ENCODE results near the gene TRAK1.
"Not testable (repeated sequence)": the region's sequence is repeated elsewhere in the genome, so short reads cannot be mapped to it uniquely, and the experiment has no call there.

Gene TRAK1

GRCh38 chr3:42099020-42099765 is 8.0 kb downstream of the TRAK1 start:
- Histone ChIP-seq H3K4me3 (no peak overlapping the region), H3K27ac (no peak overlapping the region), H3K9me3 (ENCODE audit: low read depth, low read length) (no peaks in the 10 kb centered on the region), H3K9ac (ENCODE audit: insufficient read length) (no peak overlapping the region), H3K36me3 (ENCODE audit: insufficient read depth, low read length) (no peaks in the 10 kb centered on the region)
- TF ChIP-seq EZH2 (IDR thresholded peaks at IDR 0.05) (no peak), FOXP2 (optimal IDR thresholded peaks at IDR 0.05; ENCODE audit: control extremely low read depth, extremely low read length, insufficient read depth) (no peak), POLR2AphosphoS5 (IDR thresholded peaks at IDR 0.05; ENCODE audit: borderline replicate concordance, low read depth, low read length) (no peak)
- no peak for DNase-seq (ENCODE audit: low read depth, low spot score)

GRCh38 chr3:42101048-42101447 is 9.9 kb downstream of the TRAK1 start:
- TF ChIP-seq POLR2AphosphoS5 (IDR thresholded peaks at IDR 0.05; ENCODE audit: borderline replicate concordance, low read depth, low read length) (no peak), FOXP2 (optimal IDR thresholded peaks at IDR 0.05; ENCODE audit: control extremely low read depth, extremely low read length, insufficient read depth) (no peak)
- Histone ChIP-seq H3K36me3 (ENCODE audit: insufficient read depth, low read length) (no peaks in the 10 kb centered on the region), H3K4me3 (no peak overlapping the region), H3K27ac (no peak overlapping the region), H3K9me3 (ENCODE audit: low read depth, low read length) (no peaks in the 10 kb centered on the region), H3K9ac (ENCODE audit: insufficient read length) (no peak overlapping the region)
- no peak for DNase-seq (ENCODE audit: low read depth, low spot score)

GRCh38 chr3:42101481-42101880 is 10.3 kb downstream of the TRAK1 start:
- H3K9ac ChIP-seq (ENCODE audit: insufficient read length), result no peak overlapping the region
- no peak overlapping the region for H3K27ac ChIP-seq
- no peak overlapping the region for H3K4me3 ChIP-seq
- TF ChIP-seq POLR2AphosphoS5 (IDR thresholded peaks at IDR 0.05; ENCODE audit: borderline replicate concordance, low read depth, low read length) (no peak), EZH2 (IDR thresholded peaks at IDR 0.05) (no peak), FOXP2 (optimal IDR thresholded peaks at IDR 0.05; ENCODE audit: control extremely low read depth, extremely low read length, insufficient read depth) (no peak)
- H3K36me3 ChIP-seq (ENCODE audit: insufficient read depth, low read length), result no peaks in the 10 kb centered on the region
- H3K9me3 ChIP-seq (ENCODE audit: low read depth, low read length), result no peaks in the 10 kb centered on the region
- no peak for DNase-seq (ENCODE audit: low read depth, low spot score)

GRCh38 chr3:42102571-42102970 is 11.4 kb downstream of the TRAK1 start:
- Histone ChIP-seq H3K36me3 (ENCODE audit: insufficient read depth, low read length) (no peaks in the 10 kb centered on the region), H3K9me3 (ENCODE audit: low read depth, low read length) (no peaks in the 10 kb centered on the region), H3K27ac (peak overlapping the region; percentile 31; the same call in 1 of the 2 replicates), H3K4me3 (peak overlapping the region; percentile 38; the same call in 1 of the 2 replicates), H3K9ac (ENCODE audit: insufficient read length) (no peak overlapping the region)
- DNase-seq (ENCODE audit: low read depth, low spot score), result no peak
- TF ChIP-seq POLR2AphosphoS5 (IDR thresholded peaks at IDR 0.05; ENCODE audit: borderline replicate concordance, low read depth, low read length) (no peak), EZH2 (IDR thresholded peaks at IDR 0.05) (no peak), FOXP2 (optimal IDR thresholded peaks at IDR 0.05; ENCODE audit: control extremely low read depth, extremely low read length, insufficient read depth) (no peak)

- H3K4me3 ChIP-seq; H3K9ac ChIP-seq (ENCODE audit: insufficient read length); H3K9me3 ChIP-seq (ENCODE audit: low read depth, low read length); H3K27ac ChIP-seq; H3K36me3 ChIP-seq (ENCODE audit: insufficient read depth, low read length); DNase-seq (ENCODE audit: low read depth, low spot score): not testable (repeated sequence)
Measured at GRCh38 chr3:42103921-42104665, 12.9 kb downstream of the TRAK1 start.

- not testable (repeated sequence) for H3K4me3 ChIP-seq; H3K27ac ChIP-seq; H3K9ac ChIP-seq (ENCODE audit: insufficient read length); H3K36me3 ChIP-seq (ENCODE audit: insufficient read depth, low read length); DNase-seq (ENCODE audit: low read depth, low spot score); H3K9me3 ChIP-seq (ENCODE audit: low read depth, low read length)
Measured at GRCh38 chr3:42105994-42106393, 14.8 kb downstream of the TRAK1 start.

- H3K9ac ChIP-seq (ENCODE audit: insufficient read length), result no peak overlapping the region
- no peak for DNase-seq (ENCODE audit: low read depth, low spot score)
- TF ChIP-seq FOXP2 (optimal IDR thresholded peaks at IDR 0.05; ENCODE audit: control extremely low read depth, extremely low read length, insufficient read depth), result no peak
- TF ChIP-seq POLR2AphosphoS5 (IDR thresholded peaks at IDR 0.05; ENCODE audit: borderline replicate concordance, low read depth, low read length), result no peak
- TF ChIP-seq EZH2 (IDR thresholded peaks at IDR 0.05), result no peak
- no peak overlapping the region for H3K27ac ChIP-seq
- H3K4me3 ChIP-seq, result no peak overlapping the region
- no peaks in the 10 kb centered on the region for H3K36me3 ChIP-seq (ENCODE audit: insufficient read depth, low read length)
- no peaks in the 10 kb centered on the region for H3K9me3 ChIP-seq (ENCODE audit: low read depth, low read length)
Measured at GRCh38 chr3:42106646-42107045, 15.5 kb downstream of the TRAK1 start.

GRCh38 chr3:42110631-42111030 is 19.5 kb downstream of the TRAK1 start:
- no peak for TF ChIP-seq EZH2 (IDR thresholded peaks at IDR 0.05)
- no peak for TF ChIP-seq FOXP2 (optimal IDR thresholded peaks at IDR 0.05; ENCODE audit: control extremely low read depth, extremely low read length, insufficient read depth)
- no peak for TF ChIP-seq POLR2AphosphoS5 (IDR thresholded peaks at IDR 0.05; ENCODE audit: borderline replicate concordance, low read depth, low read length)
- no peaks in the 10 kb centered on the region for H3K9me3 ChIP-seq (ENCODE audit: low read depth, low read length)
- DNase-seq (ENCODE audit: low read depth, low spot score), result no peak
- H3K27ac ChIP-seq, result no peak overlapping the region
- H3K4me3 ChIP-seq, result no peak overlapping the region
- no peaks in the 10 kb centered on the region for H3K36me3 ChIP-seq (ENCODE audit: insufficient read depth, low read length)
- H3K9ac ChIP-seq (ENCODE audit: insufficient read length), result no peak overlapping the region
